ENCODE results near the gene ANXA2R. TPM values are rescaled to one million over a fixed set of nuclear protein-coding genes. Genes with fewer than 3 reads are reported as not detected.
"Not testable (repeated sequence)": the region's sequence is repeated elsewhere in the genome, so short reads cannot be mapped to it uniquely, and the experiment has no call there.

The ANXA2R gene
- total and polyA plus RNA-seq, 2 of the 13 experiments (the other 11 are each of a cell fraction or from before 2014, with no cell fraction given): 0.95 to 1.3 TPM

DNA sequence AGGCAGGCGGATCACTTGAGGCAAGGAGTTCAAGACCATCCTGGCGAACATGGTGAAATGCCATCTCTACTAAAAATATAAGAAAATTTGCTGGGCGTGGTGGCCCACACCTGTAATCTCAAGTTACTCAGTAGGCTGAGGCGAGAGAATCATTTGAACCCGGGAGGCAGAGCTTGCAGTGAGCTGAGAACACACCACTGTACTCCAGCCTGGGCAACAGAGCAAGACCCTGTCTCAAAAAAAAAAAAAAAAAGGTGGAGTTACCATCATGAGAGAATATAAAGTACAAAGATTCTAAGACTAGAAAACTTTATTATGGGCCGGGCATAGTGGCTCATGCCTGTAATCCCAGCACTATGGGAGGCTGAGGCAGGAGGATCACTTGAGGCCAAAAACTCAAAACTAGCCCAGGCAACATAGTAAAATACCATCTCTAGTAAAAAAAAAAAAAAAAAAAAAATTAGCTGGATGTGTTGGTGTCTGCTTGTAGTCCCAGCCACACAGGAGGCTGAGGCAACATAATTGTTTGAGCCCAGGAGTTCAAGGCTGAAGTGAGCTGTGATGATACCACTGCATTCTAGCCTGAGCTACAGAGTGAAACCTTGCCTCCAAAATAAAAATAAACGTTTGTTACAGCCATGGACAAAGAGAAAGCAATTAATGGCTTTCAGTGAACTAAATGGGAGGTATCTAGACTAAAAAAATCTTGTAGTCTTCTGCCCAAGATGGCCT lies 12.9 kb downstream of the ANXA2R start (continued):
- TF ChIP-seq PAXIP1 (CRISPR knock-in tag; conservative IDR thresholded peaks at IDR 0.05): peak; percentile 43

GRCh38 chr5:43025184-43025950 lies 14.8 kb downstream of the ANXA2R start:
- H3K27me3 ChIP-seq (ENCODE audit: control insufficient read depth in 1 of 2, insufficient read depth in 2 of 2, low read length in 2 of 2); POLR2A ChIA-PET; H3K79me2 ChIP-seq (ENCODE audit: insufficient read depth, low read length); H3K4me2 ChIP-seq (ENCODE audit: low read depth, low read length); DNase-seq (ENCODE audit: low spot score); H3K27ac ChIP-seq (ENCODE audit: extremely low read length, insufficient read depth, low read length); ATAC-seq; H3K4me3 ChIP-seq (replicated peaks in 1 of 3; ENCODE audit: insufficient read depth in 1 of 3, low read depth in 2 of 3, low read length in 3 of 3); FAIRE-seq; BruUV-seq (replicated peaks); in situ Hi-C loops (cut with HindIII; ENCODE audit: extremely low pct_ligation_motif_present, low pct_unique_long_range_greater_than_20kb); CTCF ChIA-PET (ENCODE audit: low intra/inter-chr PET ratio, low total read pairs); H3K36me3 ChIP-seq (replicated peaks in 1 of 2; ENCODE audit: control insufficient read depth in 1 of 2, insufficient read depth in 2 of 2, low read length in 2 of 2); H4K20me1 ChIP-seq (ENCODE audit: insufficient read depth, low read length); H3K9me3 ChIP-seq (ENCODE audit: low read length); H2AFZ ChIP-seq (ENCODE audit: low read length); H3K9ac ChIP-seq (ENCODE audit: insufficient read depth, low read depth, low read length); intact Hi-C loops (cut with micrococcal nuclease; ENCODE audit: unreplicated experiment): not testable (repeated sequence)
- H3K4me1 ChIP-seq (ENCODE audit: insufficient read depth, low read length): peaks cover 29% of the 10 kb centered on the region
- 73% methylated on average over 24 of the region's 25 CpGs for WGBS (ENCODE audit: low lambda C conversion rate)
